Hematopoietic multipotent progenitor cell treated with erythropoietin and hydrocortisone succinate and interleukin-3 and kit ligand, for 6 days (in vitro differentiated cells): ENCODE results near the gene MORN2.

ENCODE experiments used
- DNase-seq: peaks from one replicate; pipeline ENCODE4 v3.0.0-alpha.2; 2015

MORN2 gene

GRCh38 chr2:38892819-38893218 lies 17.0 kb downstream of the MORN2 start:
- DNase-seq = no peak

DNA sequence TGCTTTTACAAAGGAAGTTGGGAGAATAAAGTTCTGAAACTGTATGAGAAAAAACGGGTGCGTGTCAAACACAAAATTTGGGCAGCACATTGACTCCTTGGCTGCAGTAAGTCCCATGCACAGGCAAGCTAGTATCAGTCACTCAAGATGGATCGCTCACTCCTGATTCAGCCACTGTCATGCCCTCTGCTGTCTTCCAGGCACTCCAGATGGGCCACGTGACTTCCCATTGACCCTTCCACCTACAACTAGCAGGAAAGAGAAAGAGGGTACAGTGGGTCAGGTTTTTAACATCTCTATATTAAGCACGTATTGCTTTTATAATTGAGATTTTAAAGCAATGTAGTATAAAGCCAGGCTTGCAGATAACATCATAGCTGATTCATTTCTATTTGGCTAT lies 22.5 kb downstream of the MORN2 start:
- no peak for DNase-seq

GRCh38 chr2:38900726-38901125 lies 24.9 kb downstream of the MORN2 start:
- DNase-seq = no peak

DNA sequence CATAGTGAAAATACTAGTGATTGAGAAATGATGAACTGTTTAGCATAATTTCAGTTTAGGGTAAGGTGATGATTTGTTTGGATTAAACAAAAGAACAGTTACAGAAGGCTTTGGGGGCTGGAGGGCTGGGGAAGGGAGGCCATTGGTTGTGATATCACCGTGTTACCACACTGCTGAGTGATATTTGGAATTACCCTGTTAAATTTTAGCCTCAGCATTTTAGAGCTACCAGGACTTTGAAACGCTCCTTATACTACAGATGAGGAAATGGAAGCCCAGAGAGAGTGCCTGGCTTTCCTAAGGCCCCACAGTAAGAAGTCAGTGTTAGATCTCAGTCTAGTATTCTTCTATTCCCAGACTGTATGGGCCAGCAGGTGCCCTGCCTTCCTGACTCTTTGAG lies 29.5 kb downstream of the MORN2 start:
- DNase-seq = no peak

GRCh38 chr2:38907242-38907641 lies 31.5 kb downstream of the MORN2 start:
- no peak for DNase-seq

GRCh38 chr2:38907743-38908562 lies 32.2 kb downstream of the MORN2 start:
- DNase-seq = no peak

- DNase-seq = no peak
Observed at GRCh38 chr2:38909872-38910271, 34.1 kb downstream of the MORN2 start.

DNA sequence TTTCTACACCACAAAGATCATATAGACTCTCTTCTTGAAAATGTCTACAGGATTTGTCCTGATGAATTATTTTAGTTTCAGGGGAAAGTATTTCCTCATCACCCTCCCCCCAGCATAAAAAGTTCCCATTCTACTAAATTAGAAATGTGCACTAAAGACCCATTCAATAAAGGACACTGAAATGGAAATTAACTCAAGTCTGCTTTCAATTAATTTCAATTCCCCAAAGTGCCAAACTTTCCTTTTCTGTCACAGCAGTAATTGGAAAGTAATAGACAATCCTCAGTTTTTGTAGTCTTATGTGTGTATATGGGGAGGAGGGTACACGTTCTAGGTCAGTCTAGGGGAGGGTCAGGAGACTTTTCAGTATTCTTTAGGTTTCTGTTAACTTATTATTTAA lies 35.4 kb downstream of the MORN2 start:
- no peak for DNase-seq

DNA sequence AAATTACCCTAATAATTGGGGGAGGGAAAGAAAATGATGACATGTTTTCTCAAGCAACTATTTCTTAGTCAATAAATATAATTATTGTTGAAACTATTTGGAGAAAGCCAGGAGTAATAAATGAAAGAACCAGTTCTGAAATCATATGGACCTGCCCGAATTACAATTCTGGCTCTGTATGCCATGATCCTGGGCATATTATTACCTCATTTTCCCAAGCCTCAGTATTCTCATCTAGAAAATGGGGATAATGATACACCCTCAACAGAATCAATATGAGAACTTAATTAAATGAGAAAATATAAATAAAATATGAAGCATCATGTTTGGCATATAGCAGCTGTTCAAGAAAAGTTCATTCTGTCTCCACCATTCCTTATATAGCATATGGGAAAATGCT lies 36.8 kb downstream of the MORN2 start:
- no peak for DNase-seq

DNA sequence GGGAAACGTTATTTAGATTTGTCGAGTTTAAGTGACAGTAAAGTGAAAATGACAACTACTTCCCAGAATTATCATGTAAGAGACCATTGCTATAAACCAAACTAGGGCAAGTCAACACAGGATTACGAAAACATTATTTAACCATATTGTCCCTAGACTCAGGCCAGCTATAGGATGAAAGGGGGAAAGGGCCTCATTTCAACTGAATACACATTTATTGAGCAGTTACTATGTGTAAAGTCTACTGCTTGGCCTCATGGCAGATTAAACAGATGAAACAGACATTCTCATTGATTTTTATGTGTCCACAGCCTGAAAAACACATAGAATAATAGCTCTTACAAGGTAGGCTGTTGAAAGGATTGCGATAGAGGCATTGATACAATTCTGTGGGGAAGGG lies 46.6 kb downstream of the MORN2 start:
- DNase-seq = no peak

DNA sequence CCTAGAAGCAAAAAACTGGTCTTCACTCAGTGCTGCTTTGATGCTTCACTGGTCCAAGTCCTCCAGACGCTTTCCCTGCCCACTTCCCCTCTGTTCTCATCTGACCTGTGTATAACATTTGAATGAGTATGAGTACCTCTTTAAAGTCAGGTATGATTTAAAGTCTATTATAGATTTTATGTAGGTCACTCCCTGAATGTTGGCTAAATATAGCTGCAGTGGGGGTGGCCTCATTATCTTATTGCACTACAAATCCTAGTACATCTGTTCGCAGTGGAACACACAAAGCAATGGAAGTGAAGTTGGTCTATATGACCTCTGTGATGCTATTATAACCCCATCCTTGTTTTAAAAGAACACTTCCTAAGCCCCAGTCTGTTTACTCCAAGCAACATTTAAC lies 47.1 kb downstream of the MORN2 start:
- DNase-seq = no peak

- no peak for DNase-seq
Observed at GRCh38 chr2:38925982-38926381, 50.2 kb downstream of the MORN2 start.

- no peak for DNase-seq
Observed at GRCh38 chr2:38930600-38930999, 54.8 kb downstream of the MORN2 start.
